HG02588 (cell line): ENCODE data around the gene TTC14.
"Not testable (repeated sequence)": the region's sequence is repeated elsewhere in the genome, so short reads cannot be mapped to it uniquely, and the experiment has no call there.

Source experiments
- ATAC-seq: cut with Tn5 transposase; IDR thresholded peaks from one replicate; pipeline ENCODE4 v1.9.1; 2021; ENCODE audit warnings: mild to moderate bottlenecking, moderate library complexity; ENCODE audit not compliant: unreplicated experiment

TTC14 gene, protein sequence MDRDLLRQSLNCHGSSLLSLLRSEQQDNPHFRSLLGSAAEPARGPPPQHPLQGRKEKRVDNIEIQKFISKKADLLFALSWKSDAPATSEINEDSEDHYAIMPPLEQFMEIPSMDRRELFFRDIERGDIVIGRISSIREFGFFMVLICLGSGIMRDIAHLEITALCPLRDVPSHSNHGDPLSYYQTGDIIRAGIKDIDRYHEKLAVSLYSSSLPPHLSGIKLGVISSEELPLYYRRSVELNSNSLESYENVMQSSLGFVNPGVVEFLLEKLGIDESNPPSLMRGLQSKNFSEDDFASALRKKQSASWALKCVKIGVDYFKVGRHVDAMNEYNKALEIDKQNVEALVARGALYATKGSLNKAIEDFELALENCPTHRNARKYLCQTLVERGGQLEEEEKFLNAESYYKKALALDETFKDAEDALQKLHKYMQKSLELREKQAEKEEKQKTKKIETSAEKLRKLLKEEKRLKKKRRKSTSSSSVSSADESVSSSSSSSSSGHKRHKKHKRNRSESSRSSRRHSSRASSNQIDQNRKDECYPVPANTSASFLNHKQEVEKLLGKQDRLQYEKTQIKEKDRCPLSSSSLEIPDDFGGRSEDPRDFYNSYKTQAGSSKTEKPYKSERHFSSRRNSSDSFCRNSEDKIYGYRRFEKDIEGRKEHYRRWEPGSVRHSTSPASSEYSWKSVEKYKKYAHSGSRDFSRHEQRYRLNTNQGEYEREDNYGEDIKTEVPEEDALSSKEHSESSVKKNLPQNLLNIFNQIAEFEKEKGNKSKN

DNA sequence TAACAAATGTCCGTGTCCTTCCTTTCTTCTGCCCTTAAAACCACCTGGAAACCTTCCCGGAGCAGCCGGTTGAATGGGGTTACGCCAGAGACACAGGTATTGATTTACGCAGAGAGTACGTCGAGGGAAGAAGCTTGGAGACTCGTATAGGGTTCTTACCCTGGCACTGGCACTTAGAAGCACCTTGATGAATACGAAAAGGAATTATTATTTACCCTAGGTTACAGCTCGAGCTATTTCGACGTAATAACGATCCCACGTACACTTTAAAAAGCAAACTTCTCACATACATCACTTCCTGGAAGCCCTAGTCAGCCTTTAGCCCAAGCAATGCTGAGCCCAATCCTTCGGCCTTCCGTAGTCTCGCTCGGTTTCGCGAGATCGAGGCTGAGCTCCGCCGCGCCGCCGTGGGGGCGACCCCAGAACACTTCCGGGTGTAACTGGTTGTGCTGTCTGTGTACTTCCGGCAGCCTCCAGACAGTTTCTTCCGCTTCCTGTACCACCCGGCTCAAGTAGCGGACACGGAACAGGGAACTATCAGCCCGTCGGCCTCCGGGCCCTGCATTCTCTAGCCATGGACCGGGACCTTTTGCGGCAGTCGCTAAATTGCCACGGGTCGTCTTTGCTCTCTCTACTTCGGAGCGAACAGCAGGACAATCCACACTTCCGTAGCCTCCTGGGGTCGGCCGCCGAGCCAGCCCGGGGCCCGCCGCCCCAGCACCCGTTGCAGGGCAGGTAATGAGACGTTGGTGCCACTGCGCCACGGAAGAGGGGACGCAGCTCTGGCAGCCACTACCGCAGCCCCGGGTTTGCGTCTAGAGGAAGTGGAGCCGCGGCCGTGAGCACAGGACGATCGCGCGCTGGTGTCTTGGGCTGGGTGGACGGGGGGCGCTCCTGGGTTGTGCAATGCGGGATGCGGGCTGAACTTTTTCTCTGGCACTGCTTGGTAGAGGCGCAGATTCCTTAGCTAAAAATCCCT is at the start of gene TTC14:
Gene TTC14 (plus strand): TSS at position 476 of the 979 bp plus-strand sequence. CDS start 99 bp downstream, at position 575.
- peak; percentile 97 for ATAC-seq

DNA sequence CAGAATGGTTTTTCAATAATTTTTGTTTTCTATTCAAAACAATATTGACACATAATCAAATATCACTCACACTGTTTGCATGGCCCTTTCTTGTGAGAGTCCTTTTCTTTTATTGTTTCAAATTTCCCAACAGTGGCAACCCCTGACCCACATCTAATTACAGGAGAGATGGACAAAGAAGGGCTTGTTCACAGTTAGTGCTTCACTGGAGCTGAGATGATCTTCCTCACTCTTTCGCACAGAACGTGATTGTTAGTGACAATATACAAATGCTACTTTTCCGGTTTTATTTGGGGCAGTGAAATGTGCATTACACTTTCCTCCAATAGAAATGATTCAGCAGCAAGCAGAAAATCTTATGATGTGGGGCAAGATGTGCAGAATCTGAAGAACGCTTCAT is 38.6 kb upstream of the TTC14 start:
- ATAC-seq: no peak

DNA sequence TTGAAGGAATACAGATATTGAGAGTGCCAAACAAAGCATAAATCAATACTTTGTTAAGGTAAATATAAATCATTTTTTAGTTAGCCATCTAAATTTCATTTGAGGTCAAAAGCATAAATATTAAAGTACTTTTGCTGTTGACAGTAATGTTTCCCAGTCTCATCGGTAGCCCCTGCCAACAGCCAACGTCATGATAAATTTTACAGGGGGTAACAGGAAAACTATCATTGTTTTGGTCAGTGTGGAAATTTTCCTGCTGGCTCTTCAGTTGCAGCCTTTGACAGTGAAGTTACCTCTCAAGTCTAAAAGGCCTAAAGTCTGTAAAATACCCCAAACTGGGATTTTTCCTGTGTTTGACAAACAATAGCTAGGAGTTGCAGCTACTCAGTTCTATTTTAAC is 37.3 kb upstream of the TTC14 start:
- ATAC-seq: no peak

DNA sequence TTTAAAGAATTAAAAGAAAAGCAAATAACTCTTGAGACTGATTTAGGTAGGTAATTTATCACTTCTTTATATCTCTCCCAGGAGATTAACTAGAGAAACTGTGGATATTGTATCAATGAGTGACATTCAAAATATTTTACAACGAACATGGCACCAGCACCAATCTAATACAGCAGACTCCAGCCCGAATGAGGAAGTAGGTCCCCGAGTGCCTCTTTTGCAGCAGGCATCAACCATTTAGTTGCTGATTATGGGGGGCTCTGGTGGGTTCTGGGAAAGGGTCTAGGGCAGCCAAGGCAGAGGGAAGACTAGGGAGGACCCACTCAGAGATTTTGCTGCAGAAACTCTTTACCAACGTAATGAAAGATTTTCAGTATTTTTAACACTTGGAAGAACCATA is 31.7 kb upstream of the TTC14 start:
- ATAC-seq: no peak

DNA sequence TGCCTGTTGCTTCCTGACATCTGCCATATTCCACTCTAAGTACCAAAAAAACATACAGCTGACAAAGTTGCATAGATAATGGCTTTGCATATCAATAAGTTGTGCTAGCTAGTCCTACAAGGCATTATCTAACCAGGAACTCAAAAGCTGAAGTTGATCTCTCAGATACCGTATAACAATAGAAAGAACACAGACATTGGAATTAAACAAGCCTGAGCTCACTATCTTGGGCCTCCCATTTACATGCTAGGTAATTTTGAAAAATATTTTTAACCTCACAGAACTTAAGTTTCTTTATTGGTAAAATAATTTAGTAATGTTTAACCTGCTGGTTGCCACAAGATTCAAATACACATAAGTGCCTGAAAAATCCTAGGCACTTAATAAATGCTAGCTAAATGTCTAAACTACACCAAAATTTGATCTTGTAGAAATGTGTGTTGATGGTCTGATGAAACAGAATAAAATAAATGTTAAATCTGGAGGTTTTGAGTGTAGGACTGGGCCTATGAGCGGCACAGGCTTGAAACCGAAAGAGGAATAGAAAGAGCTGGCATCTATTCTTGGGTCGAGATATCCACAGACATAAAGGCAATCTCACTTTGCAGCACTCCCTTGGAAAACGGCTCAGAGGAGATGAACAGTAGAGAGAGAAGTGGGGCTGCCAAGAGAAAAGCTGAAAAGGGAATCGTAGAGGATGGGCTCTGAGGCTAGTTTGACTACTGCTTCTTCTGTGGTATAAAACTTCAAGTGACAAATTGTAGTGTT is 29.9 kb upstream of the TTC14 start:
- ATAC-seq: peak; percentile 84

DNA sequence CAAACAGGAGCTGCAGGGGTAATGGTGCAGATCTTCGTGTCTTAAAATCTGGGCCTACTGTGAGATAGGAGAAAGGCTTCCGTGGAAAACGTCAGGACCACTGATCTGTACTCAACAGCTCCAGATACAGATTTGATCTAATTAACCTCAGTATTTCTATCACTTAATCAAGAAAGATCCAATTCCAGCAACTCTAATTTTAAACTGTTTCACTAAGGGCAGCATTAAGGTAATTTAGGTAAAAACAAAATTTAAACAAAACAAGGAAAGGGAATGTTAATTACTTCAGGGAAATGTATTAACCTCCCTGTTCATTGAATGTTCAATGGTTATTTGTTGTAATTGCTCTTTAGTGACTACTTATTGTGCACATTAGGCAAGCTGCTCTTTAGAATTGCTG is 26.4 kb upstream of the TTC14 start:
- ATAC-seq: no peak

DNA sequence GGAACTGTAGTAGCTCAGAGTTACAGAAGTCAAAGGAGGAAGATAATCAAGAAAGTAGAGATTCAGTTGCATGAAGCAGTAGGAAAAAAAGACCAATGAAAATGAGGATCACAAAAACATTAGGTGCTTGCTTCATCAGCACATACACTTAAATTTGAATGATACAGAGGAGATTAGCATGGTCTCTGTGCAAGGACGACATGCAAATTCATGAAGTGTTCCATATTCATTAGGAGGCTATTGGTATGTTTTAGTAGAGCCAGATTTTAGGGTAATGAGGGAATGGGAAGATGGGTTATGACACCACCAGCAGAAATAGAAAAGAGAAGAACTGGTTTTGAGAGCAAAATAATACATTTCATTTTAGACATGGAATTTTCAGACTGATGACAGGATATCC is 21.0 kb upstream of the TTC14 start:
- ATAC-seq: no peak

DNA sequence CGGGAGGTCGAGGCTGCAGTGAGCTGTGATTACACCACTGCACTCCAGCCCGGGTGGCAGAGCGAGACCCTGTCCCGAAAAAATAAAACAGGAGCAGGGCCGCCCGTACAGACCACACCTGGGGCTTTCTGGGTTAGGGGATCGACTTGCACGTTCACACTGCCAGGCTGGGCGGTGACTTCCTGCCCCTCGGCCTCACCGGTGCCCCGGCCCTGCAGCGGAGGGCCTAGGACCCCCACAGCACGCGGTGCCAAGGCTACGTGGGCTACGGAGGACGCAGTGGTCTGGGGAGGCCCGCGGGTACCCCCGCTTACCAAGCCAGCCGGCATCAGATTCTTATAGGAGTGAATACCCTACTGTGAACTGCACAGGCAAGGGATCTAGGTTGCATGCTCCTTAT is 11.6 kb upstream of the TTC14 start:
- ATAC-seq: no peak

DNA sequence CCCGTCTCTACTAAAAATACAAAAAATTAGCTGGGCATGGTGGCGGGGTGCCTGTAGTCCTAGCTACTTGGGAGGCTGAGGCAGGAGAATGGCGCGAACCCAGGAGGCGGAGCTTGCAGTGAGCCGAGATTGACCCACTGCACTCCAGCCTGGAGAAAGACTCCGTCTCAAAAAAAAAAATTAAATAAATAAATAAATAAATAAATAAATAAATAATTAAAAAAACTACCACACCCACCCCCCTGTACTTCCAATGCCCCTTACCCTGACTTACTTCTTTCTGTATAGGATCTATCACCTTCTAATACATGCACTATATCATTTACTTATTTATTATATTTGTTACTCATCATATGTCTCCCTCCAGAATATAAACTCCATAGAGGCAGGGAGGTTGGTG is 8.3 kb upstream of the TTC14 start:
- not testable (repeated sequence) for ATAC-seq

DNA sequence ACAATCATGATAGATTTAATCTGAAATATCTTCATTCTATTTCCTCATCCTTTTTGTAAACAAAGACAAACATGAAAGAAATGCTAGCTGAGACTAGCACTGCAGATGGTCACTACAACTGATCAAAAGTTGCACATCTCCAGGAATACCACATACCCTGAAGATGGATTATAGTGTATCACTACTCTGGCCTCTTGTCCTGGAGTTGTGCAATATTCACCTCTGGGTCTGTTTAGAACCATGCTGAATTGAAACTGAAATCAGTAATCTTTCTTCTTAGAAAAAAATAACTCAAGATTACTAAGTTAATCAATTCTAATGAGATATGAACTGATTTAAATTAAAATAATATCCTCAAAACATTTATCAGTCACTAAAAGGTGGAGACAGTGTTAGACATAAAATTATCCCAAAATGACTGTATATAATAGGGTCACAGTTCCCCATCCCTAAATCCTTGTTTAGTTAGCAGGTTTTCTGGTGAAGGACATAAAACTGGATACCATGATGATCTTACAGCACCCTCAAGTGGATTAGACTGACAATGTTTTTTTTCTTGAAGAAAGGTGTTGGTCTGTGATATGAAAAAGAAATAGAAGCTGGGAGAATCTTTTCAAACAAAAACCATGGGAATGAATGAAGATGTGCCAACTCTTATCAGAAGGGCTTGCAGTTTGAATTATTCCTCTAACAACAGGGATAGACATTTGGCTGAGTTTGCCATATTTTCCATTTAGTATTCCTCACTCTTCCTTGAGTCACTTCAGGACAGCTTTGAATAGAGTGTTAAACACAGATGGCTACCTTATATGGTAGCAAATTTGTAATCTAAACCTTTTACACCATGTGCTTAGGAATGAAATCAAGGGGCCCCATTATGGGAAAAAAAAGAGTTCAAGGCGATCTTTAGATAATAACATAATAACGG is 7.1 kb upstream of the TTC14 start:
- ATAC-seq: peak; percentile 67

DNA sequence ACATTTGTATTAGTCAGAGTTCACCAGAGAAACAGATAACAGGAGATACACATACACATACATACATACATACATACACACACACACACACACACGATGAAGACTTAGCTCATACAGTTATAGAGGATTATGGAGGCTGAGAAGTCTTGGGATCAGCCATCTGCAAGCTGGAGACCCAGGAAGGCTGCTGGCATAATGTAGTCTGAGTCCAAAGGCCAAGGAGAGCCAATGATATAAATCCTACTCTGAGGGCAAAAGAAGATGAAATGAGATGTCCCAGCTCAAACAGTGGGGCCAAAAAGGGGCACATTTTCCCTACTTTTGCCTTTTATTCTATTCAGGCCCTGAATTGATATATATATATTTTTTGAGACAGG is 6.4 kb upstream of the TTC14 start:
- ATAC-seq: no peak

DNA sequence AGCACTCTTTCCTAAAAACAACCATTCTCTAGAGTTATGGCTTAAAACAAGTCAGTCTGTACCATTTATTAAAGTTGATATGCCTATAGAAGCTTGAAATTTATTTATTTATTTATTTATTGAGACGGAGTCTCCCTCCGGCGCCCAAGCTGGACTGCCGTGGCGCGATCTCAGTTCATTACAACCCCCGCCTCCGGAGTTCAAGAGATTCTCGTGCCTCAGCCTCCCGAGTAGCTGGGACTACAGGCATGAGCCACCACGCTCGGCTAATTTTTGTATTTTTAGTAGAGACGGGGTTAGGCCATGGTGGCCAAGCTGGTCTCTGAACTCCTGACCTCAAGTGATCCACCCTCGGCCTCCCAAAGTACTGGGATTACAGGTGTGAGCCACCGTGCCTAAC is 1.5 kb upstream of the TTC14 start:
- no peak for ATAC-seq

DNA sequence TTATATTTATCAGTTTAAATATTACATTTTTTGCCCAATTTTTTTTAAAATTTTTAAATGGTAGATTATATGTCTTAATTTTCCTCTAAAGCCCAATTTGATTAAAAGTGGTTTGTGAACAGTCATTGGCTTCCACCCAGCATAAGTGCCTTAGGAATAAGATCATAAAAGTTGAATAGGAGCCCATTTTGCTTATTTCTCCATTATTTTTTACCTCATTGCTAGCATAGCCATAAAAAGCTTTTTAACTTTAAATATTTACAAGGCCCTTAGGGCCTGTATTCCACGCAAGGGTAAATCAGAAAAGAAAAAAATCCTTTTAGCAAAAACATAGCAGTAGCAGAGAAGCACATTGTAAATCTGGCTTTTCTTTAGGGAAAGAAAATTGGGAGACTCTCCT is 9.0 kb downstream of the TTC14 start:
- ATAC-seq: no peak

DNA sequence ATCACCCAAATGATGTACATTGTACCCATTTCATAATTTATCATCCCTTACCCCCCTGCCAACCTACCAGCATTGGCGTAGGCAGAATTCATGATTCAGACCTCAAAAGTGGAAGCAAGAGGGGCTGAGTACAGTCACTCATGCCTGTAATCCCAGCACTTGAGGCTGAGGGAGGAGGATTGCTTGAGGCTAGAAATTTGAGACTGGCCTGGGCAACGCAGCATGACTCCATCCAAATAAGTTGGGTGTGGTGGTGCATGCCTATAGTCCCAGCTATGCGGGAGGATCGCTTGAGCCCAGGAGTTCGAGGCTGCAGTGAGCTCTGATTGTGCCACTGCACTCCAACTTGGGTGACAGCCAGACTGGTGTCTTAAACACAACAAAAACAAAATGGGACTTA is 10.4 kb downstream of the TTC14 start:
- ATAC-seq: no peak

DNA sequence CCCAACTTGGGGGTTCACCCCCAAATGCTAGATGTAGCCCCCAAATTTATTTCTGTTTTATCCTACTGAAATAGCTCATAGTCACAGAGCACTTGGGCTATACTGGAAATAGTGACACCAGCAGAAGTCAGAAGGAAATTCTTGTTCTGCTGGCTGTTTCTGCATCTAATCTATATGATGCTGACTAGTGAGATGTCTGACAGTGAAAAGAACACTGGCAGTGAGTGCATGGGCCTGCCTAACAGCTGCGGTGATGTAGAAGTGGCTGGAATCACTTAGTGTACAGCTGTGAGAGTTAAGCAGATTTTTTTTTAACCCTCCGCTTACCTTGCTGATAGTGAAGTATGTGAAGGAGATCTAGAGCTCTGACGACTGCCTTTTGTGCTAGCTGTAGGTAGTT is 14.0 kb downstream of the TTC14 start:
- ATAC-seq: no peak

DNA sequence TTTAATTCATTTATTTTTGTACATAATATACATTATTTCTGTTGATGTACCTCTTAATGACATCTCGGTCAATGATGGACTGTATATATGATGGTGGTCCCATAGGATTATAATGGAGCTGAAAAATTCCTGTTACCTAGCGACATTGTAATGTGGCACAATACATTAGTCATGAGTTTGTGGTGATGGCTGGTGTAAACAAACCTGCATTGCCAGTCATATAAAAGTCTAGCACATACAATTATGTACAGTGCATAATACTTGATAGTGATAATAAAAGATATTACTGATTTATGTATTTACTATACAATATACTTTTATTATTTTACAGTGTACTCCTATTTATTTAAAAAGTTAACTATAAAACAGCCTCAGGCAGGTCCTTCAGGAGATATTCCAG is 15.1 kb downstream of the TTC14 start:
- ATAC-seq: no peak

DNA sequence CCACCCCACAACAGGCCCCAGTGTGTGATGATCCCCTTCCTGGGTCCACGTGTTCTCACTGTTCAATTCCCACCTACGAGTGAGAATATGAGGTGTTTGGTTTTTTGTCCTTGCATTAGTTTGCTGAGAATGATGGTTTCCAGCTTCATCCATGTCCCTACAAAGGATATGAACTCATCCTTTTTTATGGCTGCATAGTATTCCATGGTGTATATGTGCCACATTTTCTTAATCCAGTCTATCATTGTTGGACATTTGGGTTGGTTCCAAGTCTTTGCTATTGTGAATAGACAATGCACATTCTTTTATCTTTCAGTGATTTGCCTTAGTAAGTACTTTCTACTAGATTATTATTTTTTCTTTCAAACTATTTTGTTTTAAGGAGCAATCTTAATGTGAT is 16.6 kb downstream of the TTC14 start:
- not testable (repeated sequence) for ATAC-seq

DNA sequence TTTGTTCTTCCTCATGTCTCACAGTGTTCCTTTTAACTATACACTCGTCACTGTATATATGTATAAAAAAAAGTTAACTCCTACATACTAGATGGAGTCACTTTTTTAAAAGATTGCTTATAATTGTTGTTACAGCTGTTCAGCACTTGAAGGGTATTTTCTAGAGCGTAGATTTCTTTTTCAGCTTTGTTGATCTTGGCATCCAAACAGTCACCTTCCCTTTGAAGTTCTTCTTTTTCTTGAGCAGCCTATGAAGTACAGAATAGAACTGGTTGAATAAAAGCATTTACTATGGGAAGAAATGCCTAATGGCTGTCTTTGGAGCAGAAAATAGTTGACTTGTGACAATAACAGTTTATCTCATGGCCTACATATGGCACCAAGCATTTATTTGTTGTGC is 17.8 kb downstream of the TTC14 start:
- no peak for ATAC-seq

DNA sequence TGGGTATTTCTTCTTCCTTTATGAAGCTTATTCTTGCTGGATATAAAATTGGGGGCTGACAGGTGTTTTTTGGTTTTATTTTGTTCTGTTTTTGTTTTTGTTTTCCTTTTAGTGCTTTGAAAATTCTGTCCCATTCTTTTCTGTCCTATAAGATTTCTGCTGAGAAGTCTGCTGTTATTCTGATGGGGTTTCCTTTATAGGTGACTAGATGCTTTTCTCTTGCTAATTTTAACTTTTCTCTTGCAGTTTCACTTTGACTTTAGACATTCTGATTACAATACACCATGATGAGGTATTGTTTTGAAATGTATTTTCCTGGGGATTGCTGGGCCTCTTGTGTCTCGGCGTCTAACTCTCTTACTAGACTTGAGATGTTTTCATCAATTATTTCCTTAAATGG is 22.8 kb downstream of the TTC14 start:
- no peak for ATAC-seq
